Stomach (tissue), 4 donors: ENCODE results near the gene CHRNA1.

Experiments used
- CTCF ChIP-seq, 7 experiments: fragments of 450-650 bp in 4 of 7; fragments of 200-600 bp in 3 of 7; sonication (generic) in 3 of 7; IDR thresholded peaks; one replicate each; pipeline ENCODE4 v1.5.1; 2016 to 2019; ENCODE audit warnings: antibody characterized with exemption in 7 of 7, control low read depth in 2 of 7, mild to moderate bottlenecking in 1 of 7
- EP300 ChIP-seq: sonication (generic); formaldehyde crosslinking; IDR thresholded peaks from one replicate; pipeline ENCODE4 v1.6.1; 2017; ENCODE audit warnings: antibody characterized with exemption
- POLR2A ChIP-seq, 4 donors: fragments of 450-650 bp; IDR thresholded peaks; one replicate each; pipeline ENCODE4 v1.6.1; 2016; ENCODE audit warnings: antibody characterized with exemption in 4 of 4, control low read depth in 2 of 4, mild to moderate bottlenecking in 1 of 4, moderate library complexity in 1 of 4
- POLR2AphosphoS5 ChIP-seq, 3 donors: sonication (generic); formaldehyde crosslinking; IDR thresholded peaks; one replicate each; pipeline ENCODE4 v1.6.1; 2016; ENCODE audit warnings: antibody characterized with exemption in 3 of 3

- TF ChIP-seq CTCF (IDR thresholded peaks at IDR 0.05): no peak
- no peak for TF ChIP-seq POLR2AphosphoS5 (IDR thresholded peaks at IDR 0.05)
- no peak for TF ChIP-seq EP300
- no peak for TF ChIP-seq POLR2A (IDR thresholded peaks at IDR 0.05)
Measured at GRCh38 chr2:174772472-174772801, 8.2 kb upstream of the CHRNA1 start.
